Lower lobe of right lung (tissue), 2 donors: Measurements from ENCODE around the gene IPO11. TPM values are rescaled to one million over a fixed set of nuclear protein-coding genes. Genes with fewer than 3 reads are reported as not detected.

Source experiments
- ATAC-seq, 2 donors: fragments of 200-7000 bp; cut with Tn5 transposase; one replicate each; pipeline ENCODE4 v1.9.1; 2020 to 2022; ENCODE audit warnings: mild to moderate bottlenecking in 2 of 2, moderate library complexity in 2 of 2
- DNase-seq: peaks from one replicate; pipeline ENCODE4 v3.0.0-alpha.2; 2020
- H3K27ac ChIP-seq: fragments of 200-600 bp; one replicate; pipeline ENCODE4 v1.8.0; 2022
- H3K27me3 ChIP-seq: fragments of 200-600 bp; one replicate; pipeline ENCODE4 v1.8.0; 2022; ENCODE audit warnings: low read depth
- H3K36me3 ChIP-seq: fragments of 200-600 bp; one replicate; pipeline ENCODE4 v1.8.0; 2022; ENCODE audit warnings: mild to moderate bottlenecking
- H3K4me1 ChIP-seq: fragments of 200-600 bp; one replicate; pipeline ENCODE4 v1.8.0; 2022
- H3K4me3 ChIP-seq: fragments of 200-600 bp; one replicate; pipeline ENCODE4 v1.8.0; 2022; ENCODE audit warnings: mild to moderate bottlenecking
- H3K9me3 ChIP-seq: fragments of 200-600 bp; one replicate; pipeline ENCODE4 v1.8.0; 2022
- intact Hi-C: fragments of 100-400 bp; cut with DNase I; formaldehyde crosslinking; loops from one replicate; pipeline ENCODE4 v1.11.0; 2022
- total RNA-seq: library from RNA; stranded (reverse); fragmentation: NEBNext Ultra II Directional; extraction: Animal tissue kit (Norgen Biotek cat#: 25700); gene quantifications from one replicate; pipeline ENCODE4 v1.2.1, GENCODE V29; 2021
- TF ChIP-seq, protein P1 (sequence below): fragments of 200-600 bp; IDR thresholded peaks from one replicate; pipeline ENCODE4 v1.8.0; 2022; ENCODE audit warnings: antibody characterized with exemption, mild to moderate bottlenecking
- donor health status: DM: no; HTN: yes; CAD: no; lungs with severe emphysema.

IPO11 gene
- total RNA-seq, 1 donor from 2014 or later, result 30.4 TPM

DNA sequence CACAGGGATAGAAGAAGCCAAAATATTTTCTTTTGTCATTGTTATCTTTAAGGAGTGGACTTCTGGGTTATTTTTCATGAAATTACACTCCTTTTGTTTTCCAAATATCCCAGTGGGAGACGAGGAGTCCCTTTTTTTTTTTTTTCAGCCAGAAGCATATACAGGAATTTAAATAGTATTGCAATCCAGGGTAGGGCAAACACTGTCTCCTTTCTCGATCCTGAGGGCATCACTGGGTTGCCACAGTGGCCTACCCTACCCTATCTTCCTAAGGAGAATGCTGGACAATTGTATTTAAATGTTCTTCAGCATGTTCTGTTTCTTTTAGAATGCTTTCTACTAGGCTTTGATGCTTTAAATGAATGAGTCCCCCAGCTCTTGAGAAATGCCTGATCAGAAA is 214.0 kb downstream of the IPO11 start:
- Histone ChIP-seq H3K27me3 (no peaks in the 10 kb centered on the region), H3K4me1 (no peaks in the 10 kb centered on the region), H3K36me3 (peaks cover 22% of the 10 kb centered on the region), H3K27ac (no peak overlapping the region), H3K4me3 (no peak overlapping the region), H3K9me3 (no peaks in the 10 kb centered on the region)
- DNase-seq (no peak), ATAC-seq (no peak)
- intact Hi-C loops, result no loop called here
- TF ChIP-seq, protein P1, sequence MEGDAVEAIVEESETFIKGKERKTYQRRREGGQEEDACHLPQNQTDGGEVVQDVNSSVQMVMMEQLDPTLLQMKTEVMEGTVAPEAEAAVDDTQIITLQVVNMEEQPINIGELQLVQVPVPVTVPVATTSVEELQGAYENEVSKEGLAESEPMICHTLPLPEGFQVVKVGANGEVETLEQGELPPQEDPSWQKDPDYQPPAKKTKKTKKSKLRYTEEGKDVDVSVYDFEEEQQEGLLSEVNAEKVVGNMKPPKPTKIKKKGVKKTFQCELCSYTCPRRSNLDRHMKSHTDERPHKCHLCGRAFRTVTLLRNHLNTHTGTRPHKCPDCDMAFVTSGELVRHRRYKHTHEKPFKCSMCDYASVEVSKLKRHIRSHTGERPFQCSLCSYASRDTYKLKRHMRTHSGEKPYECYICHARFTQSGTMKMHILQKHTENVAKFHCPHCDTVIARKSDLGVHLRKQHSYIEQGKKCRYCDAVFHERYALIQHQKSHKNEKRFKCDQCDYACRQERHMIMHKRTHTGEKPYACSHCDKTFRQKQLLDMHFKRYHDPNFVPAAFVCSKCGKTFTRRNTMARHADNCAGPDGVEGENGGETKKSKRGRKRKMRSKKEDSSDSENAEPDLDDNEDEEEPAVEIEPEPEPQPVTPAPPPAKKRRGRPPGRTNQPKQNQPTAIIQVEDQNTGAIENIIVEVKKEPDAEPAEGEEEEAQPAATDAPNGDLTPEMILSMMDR, result no peak

- TF ChIP-seq, protein P1, result no peak
- no peak for ATAC-seq
Measured at GRCh38 chr5:62627121-62627520, 214.6 kb downstream of the IPO11 start.

DNA sequence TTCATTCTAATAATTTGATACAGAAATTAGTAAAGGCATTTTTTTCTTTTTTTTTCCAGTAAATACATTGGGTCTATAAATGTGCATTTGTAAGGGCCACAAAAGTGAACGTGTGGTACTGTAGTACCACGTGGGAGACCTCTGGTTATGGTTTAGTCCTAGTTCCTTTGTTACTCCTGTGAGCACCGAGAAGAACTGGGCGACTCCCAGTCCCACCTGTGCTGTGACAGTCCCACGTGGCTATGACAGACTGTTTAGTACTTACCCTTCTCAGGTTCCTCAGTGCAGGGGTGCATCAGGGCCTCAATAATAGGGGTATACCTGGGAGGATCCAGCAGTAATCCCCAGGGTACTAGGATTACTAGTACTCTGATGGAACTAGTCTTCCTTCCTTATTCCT is 215.3 kb downstream of the IPO11 start:
- intact Hi-C loops, result no loop called here
- Histone ChIP-seq H3K27ac (no peak overlapping the region), H3K27me3 (no peaks in the 10 kb centered on the region), H3K36me3 (peaks cover 22% of the 10 kb centered on the region), H3K4me3 (no peak overlapping the region), H3K4me1 (no peaks in the 10 kb centered on the region), H3K9me3 (no peaks in the 10 kb centered on the region)
- TF ChIP-seq, protein P1, result no peak
- DNase-seq (no peak), ATAC-seq (no peak)

More at GRCh38 chr5:62627121-62627520, 214.6 kb downstream of the IPO11 start:
- no peaks in the 10 kb centered on the region for H3K9me3 ChIP-seq
- H3K27ac ChIP-seq, result no peak overlapping the region
- peaks cover 22% of the 10 kb centered on the region for H3K36me3 ChIP-seq
- intact Hi-C loops, result no loop called here
- DNase-seq, result no peak
- no peaks in the 10 kb centered on the region for H3K27me3 ChIP-seq
- no peaks in the 10 kb centered on the region for H3K4me1 ChIP-seq
- H3K4me3 ChIP-seq, result no peak overlapping the region

DNA sequence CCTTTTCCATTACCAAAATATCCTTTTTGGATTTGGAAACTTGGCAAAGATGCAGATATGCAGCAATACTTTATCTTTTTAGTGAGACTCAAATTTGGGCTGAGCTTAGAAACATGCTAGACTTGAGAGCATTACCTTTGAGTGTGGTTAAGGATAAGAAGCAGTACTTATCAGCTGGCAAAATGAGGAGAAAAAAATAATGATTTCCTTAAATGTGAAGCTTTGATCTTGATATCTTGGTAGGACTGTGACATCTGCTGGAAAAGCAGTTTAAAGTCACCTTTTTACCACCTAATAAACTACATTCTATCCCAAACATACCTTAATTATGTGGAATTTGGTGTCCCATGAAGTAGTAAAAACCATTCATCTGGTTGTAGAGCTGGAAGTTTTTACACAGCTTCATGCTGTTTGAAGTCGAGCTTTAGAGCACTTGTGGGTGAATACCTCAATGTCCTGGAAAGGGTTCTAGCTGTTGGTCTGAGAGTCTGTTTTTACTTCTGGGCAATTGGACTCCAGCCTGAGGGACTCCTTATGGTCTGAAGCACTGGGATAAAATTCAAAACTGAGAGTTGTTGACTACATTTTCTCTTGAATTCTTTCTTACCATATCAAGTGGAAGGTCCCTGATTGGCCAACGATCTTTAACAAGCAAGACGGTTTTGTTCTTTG is 219.5 kb downstream of the IPO11 start:
- no peak for DNase-seq
- Histone ChIP-seq H3K4me3 (no peak overlapping the region), H3K27me3 (no peaks in the 10 kb centered on the region), H3K4me1 (no peaks in the 10 kb centered on the region), H3K9me3 (no peaks in the 10 kb centered on the region), H3K27ac (no peak overlapping the region), H3K36me3 (peaks cover 16% of the 10 kb centered on the region)
- peak in 1 of 2 donors; percentile 21 for ATAC-seq
- TF ChIP-seq, protein P1, result no peak
- intact Hi-C loops, result no loop called here

DNA sequence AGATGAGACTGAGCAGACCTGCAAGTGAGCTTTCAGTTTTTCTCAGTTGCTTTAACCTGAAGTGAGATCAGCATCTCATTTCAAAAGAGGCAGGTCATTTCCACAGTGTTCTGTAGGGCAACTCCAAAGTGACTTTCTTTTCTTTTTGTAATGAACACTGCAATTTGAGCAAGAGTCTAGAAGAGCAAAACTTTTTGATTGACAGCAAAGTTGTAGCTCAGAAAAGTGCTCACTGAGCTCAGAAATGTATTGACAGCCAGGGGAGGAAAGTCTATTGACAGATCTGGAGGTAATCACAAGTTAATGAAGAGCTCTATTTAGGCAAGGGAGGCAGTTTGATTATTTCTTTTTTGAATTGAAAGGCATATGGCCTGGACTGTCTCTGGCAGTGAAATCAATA is 220.7 kb downstream of the IPO11 start:
- no peak overlapping the region for H3K4me3 ChIP-seq
- TF ChIP-seq, protein P1, result no peak
- DNase-seq, result no peak
- H3K27ac ChIP-seq, result no peak overlapping the region
- H3K27me3 ChIP-seq, result no peaks in the 10 kb centered on the region
- no peaks in the 10 kb centered on the region for H3K4me1 ChIP-seq
- ATAC-seq, result no peak
- intact Hi-C loops, result no loop called here
- H3K36me3 ChIP-seq, result peaks cover 4% of the 10 kb centered on the region
- H3K9me3 ChIP-seq, result no peaks in the 10 kb centered on the region
